ENCODE data around the gene TBC1D22A.

TBC1D22A gene

GRCh38 chr22:47175151-47176025, 412.9 kb downstream of the TBC1D22A start:
- H3K27me3 ChIP-seq (replicated peaks), result no peaks in the 10 kb centered on the region
- no peak overlapping the region for H3K4me3 ChIP-seq (ENCODE audit: low read depth, low read length)
- TF ChIP-seq, protein P1, sequence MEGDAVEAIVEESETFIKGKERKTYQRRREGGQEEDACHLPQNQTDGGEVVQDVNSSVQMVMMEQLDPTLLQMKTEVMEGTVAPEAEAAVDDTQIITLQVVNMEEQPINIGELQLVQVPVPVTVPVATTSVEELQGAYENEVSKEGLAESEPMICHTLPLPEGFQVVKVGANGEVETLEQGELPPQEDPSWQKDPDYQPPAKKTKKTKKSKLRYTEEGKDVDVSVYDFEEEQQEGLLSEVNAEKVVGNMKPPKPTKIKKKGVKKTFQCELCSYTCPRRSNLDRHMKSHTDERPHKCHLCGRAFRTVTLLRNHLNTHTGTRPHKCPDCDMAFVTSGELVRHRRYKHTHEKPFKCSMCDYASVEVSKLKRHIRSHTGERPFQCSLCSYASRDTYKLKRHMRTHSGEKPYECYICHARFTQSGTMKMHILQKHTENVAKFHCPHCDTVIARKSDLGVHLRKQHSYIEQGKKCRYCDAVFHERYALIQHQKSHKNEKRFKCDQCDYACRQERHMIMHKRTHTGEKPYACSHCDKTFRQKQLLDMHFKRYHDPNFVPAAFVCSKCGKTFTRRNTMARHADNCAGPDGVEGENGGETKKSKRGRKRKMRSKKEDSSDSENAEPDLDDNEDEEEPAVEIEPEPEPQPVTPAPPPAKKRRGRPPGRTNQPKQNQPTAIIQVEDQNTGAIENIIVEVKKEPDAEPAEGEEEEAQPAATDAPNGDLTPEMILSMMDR (IDR thresholded peaks at IDR 0.05; ENCODE audit: low read depth, low read length, missing control alignments), result no peak
- no peaks in the 10 kb centered on the region for H3K36me3 ChIP-seq (replicated peaks)
- in situ Hi-C loops (cut with HindIII; ENCODE audit: low pct_ligation_motif_present, low sequenced_read_pairs), result no loop called here
- DNase-seq, result no peak
- H3K27ac ChIP-seq, result no peak overlapping the region

DNA sequence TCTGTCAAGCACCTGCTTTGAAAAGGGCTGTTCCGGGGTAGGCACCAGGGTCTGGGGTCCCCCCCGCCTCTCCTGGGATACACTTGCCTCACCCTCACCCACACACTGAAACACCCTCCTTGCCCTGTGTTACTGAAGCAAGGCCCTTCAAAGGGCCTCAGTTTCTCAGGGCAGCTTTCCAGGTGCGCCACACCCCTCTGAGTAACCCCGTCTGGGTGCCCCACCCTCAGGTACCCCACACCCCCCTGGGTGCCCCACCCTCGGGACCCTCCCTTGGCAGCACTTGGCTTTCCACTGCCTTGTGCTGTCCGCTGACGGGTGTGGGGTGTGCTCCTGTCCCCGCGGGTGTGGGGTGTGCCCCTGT, 413.6 kb downstream of the TBC1D22A start:
- Histone ChIP-seq H3K4me3 (ENCODE audit: low read depth, low read length) (no peak overlapping the region), H3K36me3 (replicated peaks) (no peaks in the 10 kb centered on the region), H3K27ac (no peak overlapping the region), H3K27me3 (replicated peaks) (no peaks in the 10 kb centered on the region)
- TF ChIP-seq, protein P1 (IDR thresholded peaks at IDR 0.05; ENCODE audit: low read depth, low read length, missing control alignments), result no peak
- no peak for DNase-seq
- in situ Hi-C loops (cut with HindIII; ENCODE audit: low pct_ligation_motif_present, low sequenced_read_pairs), result no loop called here

- TF ChIP-seq, protein P1 (IDR thresholded peaks at IDR 0.05; ENCODE audit: low read depth, low read length, missing control alignments), result no peak
Measured at GRCh38 chr22:47176573-47177333, 414.3 kb downstream of the TBC1D22A start.

DNA sequence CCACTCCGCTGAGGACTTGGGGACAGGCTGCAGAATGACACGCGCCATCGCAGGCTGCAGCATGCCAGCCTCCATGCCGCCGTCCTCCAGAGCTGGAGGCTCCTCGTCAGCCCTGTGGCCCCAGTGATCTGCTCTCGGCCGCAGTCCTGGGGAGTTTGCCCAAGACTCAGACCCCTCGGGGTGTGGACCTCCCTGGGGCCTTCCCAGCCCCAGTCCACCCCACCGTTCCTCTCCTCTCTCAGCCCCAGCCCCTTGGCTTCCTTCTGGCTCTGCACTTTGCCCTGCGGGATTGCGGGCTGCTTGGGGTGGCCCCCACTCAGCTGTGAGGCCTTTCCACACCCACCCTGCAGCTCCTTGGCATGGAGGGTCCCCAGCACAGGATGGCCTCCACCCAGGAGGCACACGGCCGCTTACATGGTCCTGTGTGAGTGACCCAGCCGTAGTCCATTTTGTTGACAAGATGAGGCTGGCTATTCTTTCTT, 414.9 kb downstream of the TBC1D22A start:
- Histone ChIP-seq H3K27me3 (replicated peaks) (no peaks in the 10 kb centered on the region), H3K4me3 (ENCODE audit: low read depth, low read length) (no peak overlapping the region), H3K36me3 (replicated peaks) (no peaks in the 10 kb centered on the region), H3K27ac (no peak overlapping the region)
- in situ Hi-C loops (cut with HindIII; ENCODE audit: low pct_ligation_motif_present, low sequenced_read_pairs), result no loop called here
- TF ChIP-seq, protein P1 (IDR thresholded peaks at IDR 0.05; ENCODE audit: low read depth, low read length, missing control alignments), result no peak
- no peak for DNase-seq

More at GRCh38 chr22:47176573-47177333, 414.3 kb downstream of the TBC1D22A start:
- DNase-seq, result no peak
- Histone ChIP-seq H3K4me3 (ENCODE audit: low read depth, low read length) (no peak overlapping the region), H3K27me3 (replicated peaks) (no peaks in the 10 kb centered on the region), H3K36me3 (replicated peaks) (no peaks in the 10 kb centered on the region), H3K27ac (no peak overlapping the region)
- in situ Hi-C loops (cut with HindIII; ENCODE audit: low pct_ligation_motif_present, low sequenced_read_pairs), result no loop called here

DNA sequence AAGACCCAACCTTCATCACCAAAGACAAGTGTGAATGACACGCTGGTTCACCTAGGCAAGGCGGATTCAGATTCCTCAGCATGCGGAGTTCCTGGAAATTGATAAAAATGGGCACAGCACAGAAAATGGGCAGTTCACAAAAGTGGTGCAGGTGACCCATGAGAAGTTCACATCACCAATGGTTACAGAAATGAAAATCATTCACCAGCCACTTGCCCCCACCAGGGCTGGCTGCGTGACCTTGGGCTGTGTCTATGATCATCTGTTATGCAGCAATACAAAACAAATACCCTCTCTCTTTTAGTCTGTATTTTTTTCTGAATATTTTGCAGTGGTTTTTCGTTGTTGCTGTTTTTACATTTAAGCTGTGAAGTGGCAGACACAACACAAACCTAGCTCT, 415.9 kb downstream of the TBC1D22A start:
- Histone ChIP-seq H3K27ac (no peak overlapping the region), H3K27me3 (replicated peaks) (no peaks in the 10 kb centered on the region), H3K36me3 (replicated peaks) (no peaks in the 10 kb centered on the region), H3K4me3 (ENCODE audit: low read depth, low read length) (no peak overlapping the region)
- no peak for DNase-seq
- TF ChIP-seq, protein P1 (IDR thresholded peaks at IDR 0.05; ENCODE audit: low read depth, low read length, missing control alignments), result no peak
- in situ Hi-C loops (cut with HindIII; ENCODE audit: low pct_ligation_motif_present, low sequenced_read_pairs), result no loop called here
